GM21737 (cell line): ENCODE data around the gene HSPA14.
"Not testable (repeated sequence)": the region's sequence is repeated elsewhere in the genome, so short reads cannot be mapped to it uniquely, and the experiment has no call there.

Experiments used
- ATAC-seq: cut with Tn5 transposase; IDR thresholded peaks from one replicate; pipeline ENCODE4 v1.9.1; 2021; ENCODE audit warnings: mild to moderate bottlenecking, moderate library complexity; ENCODE audit not compliant: unreplicated experiment

HSPA14 gene

DNA sequence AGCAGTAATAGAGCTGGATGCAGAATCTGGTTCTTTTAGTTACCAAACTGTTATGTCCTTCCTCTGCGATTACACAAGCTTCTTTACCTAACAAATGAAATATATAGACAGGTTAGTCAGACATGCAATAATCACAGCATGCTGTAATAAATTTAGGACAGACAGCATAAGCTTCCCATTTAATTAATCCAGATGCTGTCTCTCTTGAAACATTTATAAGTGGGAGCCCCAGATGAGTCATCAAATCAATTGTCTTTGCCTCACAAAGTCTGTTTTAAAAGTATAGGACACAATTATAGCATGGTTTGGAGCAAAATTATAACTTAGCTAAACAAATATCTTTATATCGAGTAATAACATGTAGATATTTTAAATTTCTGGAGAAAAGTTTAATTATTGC is 1.9 kb upstream of the HSPA14 start:
- no peak for ATAC-seq

GRCh38 chr10:14837003-14837756 is 926 bp upstream of the HSPA14 start:
- ATAC-seq = no peak

DNA sequence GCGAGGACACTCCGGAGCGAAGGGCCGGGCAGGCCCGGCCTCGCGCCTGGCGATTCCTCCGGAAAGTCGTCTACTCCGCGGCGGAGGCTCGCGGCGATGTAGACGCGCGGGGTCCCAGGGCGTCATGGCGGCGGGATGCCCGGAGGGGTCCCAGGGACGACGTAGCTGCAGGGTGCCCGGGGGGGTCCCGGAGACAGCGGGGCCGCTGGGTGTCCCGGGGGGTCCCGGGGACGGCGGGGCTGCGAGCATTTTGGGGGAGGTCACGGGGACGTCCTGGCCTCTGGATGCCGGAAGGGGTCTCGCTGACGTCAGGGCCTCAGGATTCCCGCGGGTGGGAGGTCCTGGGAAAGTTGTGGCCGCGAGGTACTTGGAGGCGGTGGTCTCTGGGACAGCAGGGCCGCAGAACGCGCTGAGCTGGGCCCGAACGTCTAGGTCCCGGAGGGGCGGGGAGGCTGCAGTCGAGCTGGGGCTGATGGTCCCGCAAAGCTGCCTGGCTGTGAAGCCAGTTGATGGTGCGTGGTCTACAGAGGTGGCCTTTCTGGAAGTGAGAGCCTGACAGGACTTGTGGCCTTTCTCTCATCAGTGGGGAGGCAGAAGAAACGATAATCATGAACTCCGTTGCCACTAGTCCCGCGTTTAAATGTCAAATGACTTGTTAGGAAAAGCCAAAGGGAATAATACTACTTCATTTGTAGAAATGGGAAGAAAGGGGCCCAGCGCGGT is 637 bp downstream of the HSPA14 start:
- ATAC-seq = no peak

- no peak for ATAC-seq
Measured at GRCh38 chr10:14839305-14839695, 1.2 kb downstream of the HSPA14 start.

DNA sequence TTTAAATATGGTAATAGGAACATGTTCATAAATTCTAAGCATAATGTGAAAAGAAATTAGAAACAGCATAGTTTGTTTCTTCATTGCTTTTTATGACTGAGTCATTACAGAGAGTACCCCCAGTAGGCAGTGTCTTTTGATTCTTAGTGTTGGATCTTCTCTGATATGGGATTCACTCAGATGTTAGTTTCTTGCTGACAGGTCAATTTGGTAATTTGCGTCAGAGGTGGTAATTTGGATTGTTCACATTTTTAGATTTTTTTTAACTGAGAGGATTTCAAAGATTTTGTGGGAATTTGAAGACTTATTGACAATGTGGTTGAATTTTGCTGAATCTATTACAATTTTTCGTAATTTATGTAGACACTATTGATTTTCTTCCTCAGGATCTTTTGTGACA is 2.1 kb downstream of the HSPA14 start:
- ATAC-seq = no peak

DNA sequence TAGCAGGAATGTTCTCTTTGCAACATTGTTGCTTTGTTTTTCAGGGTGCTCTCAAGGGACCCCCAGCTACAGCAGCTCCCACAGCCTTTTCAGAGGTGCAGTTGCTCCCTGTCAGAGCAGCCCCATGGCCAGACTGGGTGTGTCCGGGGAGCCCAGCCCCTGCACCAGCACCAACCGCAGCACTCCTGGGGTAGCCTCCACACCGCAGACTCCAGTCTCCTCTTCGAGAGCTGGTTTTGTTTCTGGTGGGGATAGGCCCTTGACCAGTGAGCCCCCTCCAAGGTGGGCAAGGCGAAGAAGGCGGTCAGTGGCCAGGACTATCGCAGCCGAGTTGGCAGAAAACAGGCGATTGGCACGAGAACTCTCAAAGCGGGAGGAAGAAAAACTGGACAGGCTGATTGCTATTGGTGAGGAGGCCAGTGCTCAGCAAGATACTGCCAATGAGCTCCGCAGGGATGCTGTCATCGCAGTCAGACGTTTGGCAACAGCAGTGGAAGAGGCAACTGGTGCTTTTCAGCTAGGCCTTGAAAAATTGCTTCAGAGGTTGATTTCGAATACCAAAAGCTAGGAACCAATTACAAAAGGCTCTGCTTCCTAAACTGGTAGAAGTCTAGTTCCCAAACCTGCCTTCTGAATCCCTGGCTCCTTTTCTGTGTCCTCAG is 5.4 kb downstream of the HSPA14 start:
- ATAC-seq = no peak

DNA sequence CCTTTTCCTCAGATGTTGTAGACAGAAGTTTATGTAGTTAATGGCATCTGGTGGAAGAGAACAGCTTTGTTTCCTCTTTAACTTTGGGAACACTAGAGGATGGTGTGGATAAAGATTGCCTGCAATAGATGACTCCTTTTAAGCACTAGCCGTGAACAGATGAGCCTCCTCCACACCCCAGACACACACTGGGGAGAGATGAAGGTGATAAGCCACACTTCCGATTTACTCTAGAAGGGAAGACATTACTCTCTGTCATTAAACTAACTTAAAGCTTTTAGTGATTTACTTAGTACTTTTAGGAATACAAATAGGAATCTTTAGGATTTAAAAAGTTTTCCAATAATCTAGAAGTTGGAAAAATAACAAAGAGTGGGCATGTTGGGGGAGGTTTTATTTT is 6.8 kb downstream of the HSPA14 start:
- no peak for ATAC-seq

- no peak for ATAC-seq
Measured at GRCh38 chr10:14852236-14852635, 14.1 kb downstream of the HSPA14 start.

DNA sequence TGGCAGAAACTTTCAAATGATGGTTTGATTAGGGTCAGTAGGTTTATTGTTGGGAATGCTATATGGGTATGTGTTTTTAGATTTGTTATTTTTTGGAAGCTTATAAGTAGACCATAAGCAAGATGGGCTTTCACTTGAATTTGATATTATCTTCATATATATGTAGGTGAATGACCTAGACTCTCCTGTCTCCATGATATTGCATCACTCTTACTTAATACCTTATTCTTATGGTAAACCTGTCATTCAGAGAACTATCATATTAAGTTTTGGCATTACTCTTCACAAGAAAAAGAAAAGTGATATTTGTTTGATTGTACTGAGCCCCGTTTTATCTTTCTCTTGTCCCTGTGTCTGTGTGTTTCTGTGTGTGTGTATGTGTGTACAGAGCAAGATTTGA is 17.3 kb downstream of the HSPA14 start:
- no peak for ATAC-seq

- no peak for ATAC-seq
Measured at GRCh38 chr10:14858338-14858960, 20.3 kb downstream of the HSPA14 start.

DNA sequence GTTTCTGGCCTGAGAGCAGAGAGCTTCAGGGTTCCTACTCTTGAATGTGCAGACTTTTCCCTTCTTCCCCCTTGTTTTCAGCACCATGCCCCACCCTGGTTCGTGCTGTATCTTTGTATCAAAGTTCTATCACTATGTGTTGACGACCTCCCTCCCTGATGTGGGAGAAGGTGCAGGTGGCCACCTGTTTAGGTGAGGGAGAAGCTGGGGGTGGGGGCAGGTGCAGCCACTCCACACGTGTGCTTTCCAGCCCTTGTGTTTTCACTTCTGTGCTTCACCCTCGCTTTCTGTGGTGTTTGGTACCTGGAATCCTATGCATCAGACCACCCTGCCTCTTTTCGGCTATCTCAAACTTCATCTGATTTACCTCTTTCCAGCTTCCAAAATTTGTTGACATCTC is 20.9 kb downstream of the HSPA14 start:
- ATAC-seq = no peak

GRCh38 chr10:14859775-14860174 is 21.7 kb downstream of the HSPA14 start:
- ATAC-seq = no peak

GRCh38 chr10:14860791-14861190 is 22.7 kb downstream of the HSPA14 start:
- ATAC-seq = no peak

- ATAC-seq = not testable (repeated sequence)
Measured at GRCh38 chr10:14864466-14864865, 26.4 kb downstream of the HSPA14 start.

DNA sequence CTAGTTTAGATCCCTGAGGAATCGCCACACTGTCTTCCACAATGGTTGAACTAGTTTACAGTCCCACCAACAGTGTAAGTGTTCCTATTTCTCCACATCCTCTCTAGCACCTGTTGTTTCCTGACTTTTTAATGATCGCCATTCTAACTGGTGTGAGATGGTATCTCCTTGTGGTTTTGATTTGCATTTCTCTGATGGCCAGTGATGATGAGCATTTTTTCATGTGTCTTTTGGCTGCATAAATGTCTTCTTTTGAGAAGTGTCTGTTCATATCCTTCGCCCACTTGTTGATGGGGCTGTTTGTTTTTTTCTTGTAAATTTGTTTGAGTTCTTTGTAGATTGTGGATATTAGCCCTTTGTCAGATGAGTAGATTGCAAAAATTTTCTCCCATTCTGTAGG is 26.8 kb downstream of the HSPA14 start:
- ATAC-seq = not testable (repeated sequence)

- ATAC-seq = no peak
Measured at GRCh38 chr10:14873090-14873760, 35.1 kb downstream of the HSPA14 start.

GRCh38 chr10:14875941-14876340 is 37.8 kb downstream of the HSPA14 start:
- ATAC-seq = no peak

- no peak for ATAC-seq
Measured at GRCh38 chr10:14876764-14877163, 38.7 kb downstream of the HSPA14 start.

- peak; percentile 91 for ATAC-seq
Measured at GRCh38 chr10:14878266-14879123, 40.4 kb downstream of the HSPA14 start, which contains the start of gene SUV39H2. TSS of gene SUV39H2 (plus strand) at chr10:14878866. CDS start at chr10:14878889, 23 bp downstream.
